GM23338 (cell line): ENCODE measurements around the gene ZFP92. TPM values are rescaled to one million over a fixed set of nuclear protein-coding genes. Genes with fewer than 3 reads are reported as not detected.

Source experiments
- ATAC-seq: fragments of 200-7000 bp; cut with Tn5 transposase; 3 replicates; pipeline ENCODE4 v1.9.1; 2020
- DNase-seq: peaks from one replicate; pipeline ENCODE4 v3.0.0-alpha.2; 2015; ENCODE audit warnings: low spot score
- H2AFZ ChIP-seq: fragments of 200-600 bp; sonication (generic); 2 replicates; pipeline ENCODE4 v1.8.0; 2016; ENCODE audit warnings: antibody characterized with exemption, mild to moderate bottlenecking, moderate library complexity
- H3F3A ChIP-seq: fragments of 200-600 bp; sonication (generic); replicated peaks from 2 replicates; pipeline ENCODE4 v1.8.0; 2017; ENCODE audit warnings: antibody characterized with exemption, mixed run types, low read depth
- H3K27ac ChIP-seq: fragments of 200-600 bp; sonication (generic); 2 replicates; pipeline ENCODE4 v1.6.1; 2016; ENCODE audit warnings: low read depth
- H3K27me3 ChIP-seq: fragments of 200-600 bp; sonication (generic); 2 replicates; pipeline ENCODE4 v1.8.0; 2016; ENCODE audit warnings: mild to moderate bottlenecking, mixed run types, moderate library complexity; ENCODE audit not compliant: insufficient read depth
- H3K36me3 ChIP-seq: fragments of 200-600 bp; sonication (generic); 2 replicates; pipeline ENCODE4 v1.8.0; 2016; ENCODE audit warnings: mild to moderate bottlenecking; ENCODE audit not compliant: insufficient read depth
- H3K4me1 ChIP-seq: fragments of 200-600 bp; sonication (generic); 2 replicates; pipeline ENCODE4 v1.8.0; 2016; ENCODE audit warnings: mild to moderate bottlenecking, moderate library complexity; ENCODE audit not compliant: insufficient read depth
- H3K4me2 ChIP-seq: fragments of 200-600 bp; sonication (generic); 2 replicates; pipeline ENCODE4 v1.7.1; 2017; ENCODE audit warnings: mixed run types
- H3K4me3 ChIP-seq: fragments of 200-600 bp; sonication (generic); 2 replicates; pipeline ENCODE4 v1.6.1; 2016; ENCODE audit warnings: mixed run types
- H3K79me2 ChIP-seq: fragments of 200-600 bp; sonication (generic); replicated peaks from 2 replicates; pipeline ENCODE4 v1.8.0; 2017; ENCODE audit warnings: mild to moderate bottlenecking; ENCODE audit not compliant: insufficient read depth
- H3K9me2 ChIP-seq: fragments of 200-600 bp; sonication (generic); 2 replicates; pipeline ENCODE4 v1.8.0; 2017; ENCODE audit not compliant: insufficient read depth
- H4K20me1 ChIP-seq: fragments of 200-600 bp; sonication (generic); replicated peaks from 2 replicates; pipeline ENCODE4 v1.8.0; 2017; ENCODE audit warnings: mild to moderate bottlenecking; ENCODE audit not compliant: insufficient read depth
- H3K27ac Mint-ChIP-seq: 2 replicates; pipeline ENCODE4 v1.8.0; 2020; ENCODE audit warnings: inconsistent platforms, mild to moderate bottlenecking, moderate library complexity, mixed read lengths
- H3K27me3 Mint-ChIP-seq: 3 replicates; pipeline ENCODE4 v1.8.0; 2022; ENCODE audit warnings: low read depth, mild to moderate bottlenecking, moderate library complexity, mixed read lengths, inconsistent platforms; ENCODE audit not compliant: insufficient read depth, poor library complexity
- H3K36me3 Mint-ChIP-seq: 3 replicates; pipeline ENCODE4 v1.8.0; 2021; ENCODE audit warnings: low read depth, mild to moderate bottlenecking, inconsistent platforms, moderate library complexity, mixed read lengths
- H3K4me1 Mint-ChIP-seq: 3 replicates; pipeline ENCODE4 v1.8.0; 2020; ENCODE audit warnings: mild to moderate bottlenecking, inconsistent platforms, mixed read lengths
- H3K4me3 Mint-ChIP-seq: 3 replicates; pipeline ENCODE4 v1.8.0; 2021; ENCODE audit warnings: moderate library complexity, mild to moderate bottlenecking, inconsistent platforms, mixed read lengths
- H3K9me3 Mint-ChIP-seq: 3 replicates; pipeline ENCODE4 v1.8.0; 2020; ENCODE audit warnings: moderate library complexity, mild to moderate bottlenecking, inconsistent platforms, mixed read lengths
- CTCF ChIP-seq, 2 experiments: fragments of 200-600 bp in 1 of 2; sonication (generic) in 1 of 2; conservative IDR thresholded peaks; 2 replicates each; pipeline versions ENCODE4 v1.5.1 to v1.6.1; 2016 to 2017; ENCODE audit warnings: antibody characterized with exemption in 2 of 2, low read depth in 2 of 2, mild to moderate bottlenecking in 2 of 2, moderate library complexity in 1 of 2
- ETS1 ChIP-seq: IDR thresholded peaks from 2 replicates; pipeline ENCODE4 v1.6.1; 2016; ENCODE audit warnings: antibody characterized with exemption
- EZH2 ChIP-seq: fragments of 200-600 bp; sonication (generic); IDR thresholded peaks from one replicate; pipeline ENCODE4 v1.8.0; 2017; ENCODE audit warnings: antibody characterized with exemption, mild to moderate bottlenecking, low read depth; ENCODE audit not compliant: unreplicated experiment
- EZH2phosphoT487 ChIP-seq: fragments of 200-600 bp; sonication (generic); IDR thresholded peaks from one replicate; pipeline ENCODE4 v1.8.1; 2018; ENCODE audit warnings: antibody characterized with exemption; ENCODE audit not compliant: unreplicated experiment
- JUNB ChIP-seq: IDR thresholded peaks from one replicate; pipeline ENCODE4 v1.6.1; 2016; ENCODE audit warnings: antibody characterized with exemption; ENCODE audit not compliant: unreplicated experiment
- STAT1 ChIP-seq: IDR thresholded peaks from one replicate; pipeline ENCODE4 v1.6.1; 2016; ENCODE audit warnings: antibody characterized with exemption; ENCODE audit not compliant: unreplicated experiment
- ZNF114 ChIP-seq: fragments of 250-450 bp; sonication (Bioruptor Pico); IDR thresholded peaks from 2 replicates; pipeline ENCODE4 v1.5.0; 2020; ENCODE audit warnings: mild to moderate bottlenecking, moderate library complexity
- ZNF331 ChIP-seq: fragments of 250-450 bp; sonication (Bioruptor Pico); IDR thresholded peaks from 2 replicates; pipeline ENCODE4 v1.5.0; 2020; ENCODE audit warnings: low read depth, mild to moderate bottlenecking, moderate library complexity
- ZNF462 ChIP-seq: fragments of 250-450 bp; sonication (Bioruptor Pico); IDR thresholded peaks from 2 replicates; pipeline ENCODE4 v1.5.0; 2020; ENCODE audit warnings: mild to moderate bottlenecking, moderate library complexity
- polyA plus RNA-seq: library from polyadenylated mRNA; unstranded; fragments of >200 nt; fragmentation: Nextera tagmentation; extraction: Ambion mirVana; gene quantifications from 2 replicates; pipeline ENCODE4 v1.2.1, GENCODE V29; 2016
- total RNA-seq: library from RNA; depleted of rRNA; stranded (reverse); fragments of >200 nt; shearing (Covaris generic); gene quantifications from 2 replicates; pipeline ENCODE4 v1.2.3, GENCODE V29; 2014

ZFP92 gene
- total and polyA plus RNA-seq, 2 experiments from 2014 or later, result 0.05 to 0.52 TPM

- Histone ChIP-seq H3K27me3 (peaks cover 7% of the 10 kb centered on the region; the same call in 1 of the 2 replicates), H3K4me1 (no peaks in the 10 kb centered on the region), H3K36me3 (no peaks in the 10 kb centered on the region), H3K4me3 (no peak overlapping the region), H3F3A (no peaks in the 10 kb centered on the region), H3K27ac (no peak overlapping the region), H3K4me2 (no peak overlapping the region), H3K9me2 (no peaks in the 10 kb centered on the region), H2AFZ (no peak overlapping the region), H4K20me1 (no peaks in the 10 kb centered on the region), H3K79me2 (no peaks in the 10 kb centered on the region)
- no peak overlapping the region for H3K27ac Mint-ChIP-seq
- H3K4me1 Mint-ChIP-seq, result peaks cover 13% of the 10 kb centered on the region
- DNase-seq (no peak), ATAC-seq (no peak)
- no peak overlapping the region for H3K4me3 Mint-ChIP-seq
- H3K27me3 Mint-ChIP-seq, result peaks cover 6% of the 10 kb centered on the region
- H3K36me3 Mint-ChIP-seq, result no peaks in the 10 kb centered on the region
- no peaks in the 10 kb centered on the region for H3K9me3 Mint-ChIP-seq
- TF ChIP-seq EZH2 (no peak), ZNF462 (CRISPR knock-in tag) (no peak), ZNF331 (CRISPR knock-in tag) (no peak)
These were observed 5.6 kb downstream of the ZFP92 start for GRCh38 chrX:153416781-153417450.

GRCh38 chrX:153417637-153418036 lies 6.4 kb downstream of the ZFP92 start:
- ATAC-seq, result no peak
- no peaks in the 10 kb centered on the region for H3K9me3 Mint-ChIP-seq
- TF ChIP-seq EZH2phosphoT487 (no peak), STAT1 (no peak), ZNF114 (CRISPR knock-in tag) (no peak), JUNB (no peak), ETS1 (no peak), CTCF (conservative IDR thresholded peaks at IDR 0.05; ENCODE audit: low read depth in 2 of 2) (no peak)

More at GRCh38 chrX:153417637-153418036, 6.4 kb downstream of the ZFP92 start:
- H3K4me1 Mint-ChIP-seq, result peaks cover 11% of the 10 kb centered on the region; the same call in 2 of the 3 replicates
- H3K27ac ChIP-seq, result no peak overlapping the region
- H3F3A ChIP-seq, result no peaks in the 10 kb centered on the region
- H3K36me3 ChIP-seq, result no peaks in the 10 kb centered on the region
- H3K4me3 ChIP-seq, result no peak overlapping the region
- no peaks in the 10 kb centered on the region for H3K79me2 ChIP-seq
- no peaks in the 10 kb centered on the region for H3K9me2 ChIP-seq
- H3K36me3 Mint-ChIP-seq, result no peaks in the 10 kb centered on the region
- H3K27me3 ChIP-seq, result no peaks in the 10 kb centered on the region
- DNase-seq, result no peak
- peaks cover 3% of the 10 kb centered on the region for H3K27me3 Mint-ChIP-seq
- no peak overlapping the region for H3K27ac Mint-ChIP-seq
- no peaks in the 10 kb centered on the region for H3K4me1 ChIP-seq
- no peak overlapping the region for H2AFZ ChIP-seq
- no peak overlapping the region for H3K4me2 ChIP-seq
- H3K4me3 Mint-ChIP-seq, result no peak overlapping the region
- no peaks in the 10 kb centered on the region for H4K20me1 ChIP-seq
